ENCODE measurements around the gene DLG3.

DNA sequence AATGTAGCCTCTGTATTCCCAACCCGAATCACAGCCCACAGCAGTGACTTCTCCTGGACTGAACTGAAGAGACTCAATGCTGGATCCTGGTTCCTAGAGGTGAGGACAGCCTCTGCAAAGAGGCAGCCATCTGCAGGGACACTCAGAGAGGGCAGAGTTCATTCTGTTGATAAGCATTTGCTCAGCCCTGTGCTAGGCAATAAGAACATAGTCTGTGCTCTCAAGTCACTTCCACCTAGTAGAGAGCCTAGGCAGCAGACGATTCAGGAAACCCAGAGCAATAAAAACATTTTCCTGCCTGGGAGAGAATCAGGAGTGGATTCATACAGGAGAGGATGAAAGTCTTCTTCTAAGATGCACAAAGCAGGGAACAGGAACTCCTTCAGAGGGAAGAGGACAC is 17.3 kb upstream of the DLG3 start:
- TF ChIP-seq CTCF (IDR thresholded peaks at IDR 0.05; ENCODE audit: low read depth, low read length, missing input control) = no peak
- no peak for TF ChIP-seq EGR1 (IDR thresholded peaks at IDR 0.05; ENCODE audit: low read depth in 2 of 2)
